NT2/D1 (cell line): ENCODE measurements around the gene DSEL.

Experiments
- DNase-seq: peaks from one replicate; pipeline ENCODE4 v3.0.0-alpha.2; 2011; ENCODE audit warnings: low read depth, low spot score
- H3K27me3 ChIP-seq: 2 replicates; pipeline ENCODE4 v1.6.0; 2011; ENCODE audit warnings: mild to moderate bottlenecking; ENCODE audit not compliant: insufficient read length, insufficient read depth
- H3K36me3 ChIP-seq: 2 replicates; pipeline ENCODE4 v1.6.1; 2011; ENCODE audit warnings: mild to moderate bottlenecking, low read length, mixed read lengths; ENCODE audit not compliant: insufficient read depth, insufficient read length
- H3K4me1 ChIP-seq: 2 replicates; pipeline ENCODE4 v1.5.1; 2011; ENCODE audit not compliant: insufficient read depth, insufficient read length
- H3K4me3 ChIP-seq: 2 replicates; pipeline ENCODE4 v1.5.1; 2011; ENCODE audit warnings: low read depth; ENCODE audit not compliant: insufficient read length
- H3K9ac ChIP-seq: 2 replicates; pipeline ENCODE4 v1.6.0; 2011; ENCODE audit warnings: low read depth; ENCODE audit not compliant: insufficient read length
- H3K9me3 ChIP-seq: 2 replicates; pipeline ENCODE4 v1.5.1; 2011; ENCODE audit warnings: mild to moderate bottlenecking, low read length; ENCODE audit not compliant: insufficient read depth
- SUZ12 ChIP-seq: IDR thresholded peaks from 2 replicates; pipeline ENCODE4 v1.6.1; 2011; ENCODE audit not compliant: insufficient read length, insufficient read depth; ENCODE audit errors: extremely low read depth
- YY1 ChIP-seq: IDR thresholded peaks from 2 replicates; pipeline ENCODE4 v1.6.1; 2011; ENCODE audit not compliant: insufficient read length, insufficient read depth
- ZNF274 ChIP-seq: IDR thresholded peaks from 2 replicates; pipeline ENCODE4 v1.6.1; 2011; ENCODE audit warnings: mild to moderate bottlenecking, low read depth, low read length

DSEL gene

DNA sequence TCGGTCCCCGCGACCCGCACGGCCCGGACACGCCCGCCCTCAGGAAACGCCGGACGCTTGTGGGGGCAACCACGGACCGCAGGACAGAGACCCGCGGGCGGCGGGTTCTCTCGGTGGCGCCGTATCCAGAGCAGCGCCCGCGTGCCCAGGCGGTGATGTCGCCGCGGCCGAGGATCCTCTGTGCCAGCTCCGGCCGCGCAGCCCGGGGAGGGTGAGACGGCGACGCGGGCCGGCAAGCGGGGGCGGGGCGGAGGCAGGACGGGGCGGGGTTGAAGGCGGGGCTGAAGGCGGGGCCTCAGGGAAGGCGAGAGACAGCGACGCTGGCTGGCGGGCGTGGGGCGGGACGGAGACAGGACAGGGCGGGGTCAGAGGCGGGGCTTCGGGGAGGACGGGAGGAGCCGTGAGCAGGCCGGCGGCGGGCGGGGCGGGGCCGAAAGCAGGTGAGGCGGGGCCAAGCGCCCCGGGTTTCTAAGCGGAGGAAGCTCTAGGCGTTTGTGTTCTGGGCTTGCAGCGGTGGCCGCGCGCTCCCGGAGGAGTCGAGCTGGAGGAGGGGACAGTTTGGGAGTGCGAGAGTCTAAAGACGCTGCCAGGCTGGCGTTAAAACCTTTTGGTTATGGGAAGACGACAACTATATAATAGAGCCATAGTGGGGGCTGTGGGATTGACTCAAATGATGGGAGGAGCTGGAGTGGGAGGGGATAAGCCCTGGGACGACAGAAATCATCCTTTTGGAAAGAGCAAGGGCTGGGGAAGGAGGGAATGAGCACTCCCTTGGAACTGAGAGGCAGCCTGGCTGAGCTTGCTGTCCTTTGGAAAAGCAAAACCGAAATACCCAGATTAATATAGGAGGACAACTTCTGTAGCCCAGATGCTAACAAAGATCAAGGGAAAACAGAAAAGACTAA lies at the start of gene DSEL:
DSEL (minus strand) TSS at position 182 of the 905 bp plus-strand sequence. CDS start 2,112 bp downstream, outside the sequence.
- Histone ChIP-seq H3K4me3 (peak within 1 kb of the TSS; percentile 79), H3K4me1 (no peaks in the 10 kb centered on the region), H3K36me3 (peaks cover 27% of the 10 kb centered on the region), H3K9ac (peak within 1 kb of the TSS; percentile 87), H3K9me3 (no peaks in the 10 kb centered on the region), H3K27me3 (no peaks in the 10 kb centered on the region)
- TF ChIP-seq YY1, result no peak
- no peak for TF ChIP-seq SUZ12
- no peak for TF ChIP-seq ZNF274
- peak; percentile 75 for DNase-seq

GRCh38 chr18:67553437-67553836 lies 36.9 kb upstream of the DSEL start:
- Histone ChIP-seq H3K9me3 (no peaks in the 10 kb centered on the region), H3K4me3 (no peak overlapping the region)
- TF ChIP-seq SUZ12, result no peak
- no peak for TF ChIP-seq ZNF274
- no peak for TF ChIP-seq YY1

DNA sequence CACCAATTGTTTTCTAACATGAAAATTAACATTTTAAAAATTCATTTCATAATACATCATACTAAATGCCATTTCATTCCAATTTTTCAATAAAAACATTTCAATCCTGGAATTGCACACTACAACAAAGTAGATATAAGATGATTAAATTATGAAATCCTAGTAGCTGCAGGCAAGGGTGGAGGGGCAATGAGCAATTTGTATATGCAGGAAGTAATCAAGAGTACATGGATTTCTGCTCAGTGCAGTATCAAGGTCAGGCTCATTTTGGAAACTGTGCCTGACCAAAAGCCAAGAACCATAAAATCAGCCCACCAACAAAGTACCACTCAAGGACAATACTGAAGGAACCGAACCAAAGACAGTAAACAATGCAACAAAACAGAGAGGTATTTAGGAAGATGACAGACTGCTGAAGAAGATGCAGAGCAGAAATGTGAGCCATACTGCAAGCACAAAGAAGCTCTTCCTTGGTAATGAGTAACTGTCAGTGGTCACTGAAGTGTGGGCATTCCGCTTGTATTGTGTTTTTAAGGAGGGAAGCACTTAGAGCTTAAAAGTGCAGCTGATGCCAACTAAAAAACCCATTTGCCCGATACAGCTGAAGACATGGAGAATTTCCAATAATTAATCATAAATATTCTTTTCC lies 34.5 kb upstream of the DSEL start:
- Histone ChIP-seq H3K9me3 (no peaks in the 10 kb centered on the region), H3K36me3 (no peaks in the 10 kb centered on the region), H3K4me1 (no peaks in the 10 kb centered on the region), H3K9ac (no peak overlapping the region), H3K4me3 (no peak overlapping the region), H3K27me3 (no peaks in the 10 kb centered on the region)
- no peak for DNase-seq
- TF ChIP-seq SUZ12 (no peak), ZNF274 (no peak), YY1 (no peak)

More at GRCh38 chr18:67553437-67553836, 36.9 kb upstream of the DSEL start:
- no peaks in the 10 kb centered on the region for H3K27me3 ChIP-seq
- H3K9ac ChIP-seq, result no peak overlapping the region
- H3K4me1 ChIP-seq, result no peaks in the 10 kb centered on the region
- no peak for DNase-seq
- H3K36me3 ChIP-seq, result no peaks in the 10 kb centered on the region

- Histone ChIP-seq H3K9ac (no peak overlapping the region), H3K4me1 (no peaks in the 10 kb centered on the region), H3K9me3 (no peaks in the 10 kb centered on the region), H3K4me3 (no peak overlapping the region), H3K27me3 (no peaks in the 10 kb centered on the region), H3K36me3 (no peaks in the 10 kb centered on the region)
- TF ChIP-seq ZNF274, result no peak
- no peak for TF ChIP-seq YY1
- TF ChIP-seq SUZ12, result no peak
- no peak for DNase-seq
Observed at GRCh38 chr18:67549946-67550345, 33.4 kb upstream of the DSEL start.

DNA sequence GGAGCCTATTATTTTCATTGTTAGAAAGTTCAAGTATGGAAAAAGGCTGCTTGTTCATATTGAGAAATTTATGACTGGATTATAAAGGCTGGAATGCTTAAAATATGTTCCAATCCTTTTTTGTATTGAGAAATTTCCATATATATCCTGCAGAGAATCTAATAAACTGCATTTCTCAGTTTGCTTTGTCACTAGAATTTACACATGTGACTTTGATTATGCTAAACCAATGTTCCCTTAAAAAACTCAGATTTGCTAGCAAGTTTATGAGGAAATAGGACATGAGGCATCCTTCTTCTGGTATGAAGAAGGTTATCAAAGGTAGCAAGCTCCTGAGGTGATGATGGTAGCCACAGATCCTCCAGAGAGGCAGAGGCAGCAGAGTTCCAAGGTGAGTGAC lies 29.2 kb upstream of the DSEL start:
- no peak for TF ChIP-seq ZNF274
- no peak for TF ChIP-seq YY1
- TF ChIP-seq SUZ12, result no peak
- no peak for DNase-seq
- Histone ChIP-seq H3K9me3 (no peaks in the 10 kb centered on the region), H3K9ac (no peak overlapping the region), H3K4me3 (no peak overlapping the region), H3K36me3 (no peaks in the 10 kb centered on the region), H3K27me3 (no peaks in the 10 kb centered on the region), H3K4me1 (no peaks in the 10 kb centered on the region)

GRCh38 chr18:67540559-67540958 lies 24.0 kb upstream of the DSEL start:
- H3K9ac ChIP-seq, result no peak overlapping the region
- DNase-seq, result no peak
- H3K4me1 ChIP-seq, result no peaks in the 10 kb centered on the region
- H3K36me3 ChIP-seq, result no peaks in the 10 kb centered on the region
- no peak overlapping the region for H3K4me3 ChIP-seq
- TF ChIP-seq ZNF274 (no peak), SUZ12 (no peak), YY1 (no peak)
- no peaks in the 10 kb centered on the region for H3K27me3 ChIP-seq
- no peaks in the 10 kb centered on the region for H3K9me3 ChIP-seq

DNA sequence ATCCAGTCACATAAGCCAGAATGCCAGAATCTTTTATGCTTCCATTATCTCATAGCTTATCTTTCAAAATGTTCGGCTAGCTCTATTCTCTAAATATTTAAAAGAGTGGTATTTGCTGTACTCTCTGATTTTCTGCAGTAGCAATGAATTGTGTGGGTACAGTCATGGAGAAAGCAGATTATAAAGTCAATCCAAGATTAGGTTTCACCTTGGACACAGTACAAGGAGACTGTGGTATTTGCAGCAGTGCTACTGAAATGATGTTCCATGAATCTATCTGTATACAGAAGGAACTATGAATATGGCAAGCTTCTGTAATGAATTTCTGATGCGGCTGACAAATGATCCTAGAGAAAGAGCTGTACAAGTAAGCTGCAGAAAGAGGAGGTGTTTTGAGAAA lies 15.4 kb upstream of the DSEL start:
- H3K27me3 ChIP-seq, result no peaks in the 10 kb centered on the region
- no peak for DNase-seq
- no peaks in the 10 kb centered on the region for H3K36me3 ChIP-seq
- TF ChIP-seq SUZ12 (no peak), ZNF274 (no peak), YY1 (no peak)
- H3K9ac ChIP-seq, result no peak overlapping the region
- no peak overlapping the region for H3K4me3 ChIP-seq
- no peaks in the 10 kb centered on the region for H3K4me1 ChIP-seq
- H3K9me3 ChIP-seq, result no peaks in the 10 kb centered on the region
